H1 (cell line): ENCODE measurements around the gene MARCHF10. TPM values are rescaled to one million over a fixed set of nuclear protein-coding genes. Genes with fewer than 3 reads are reported as not detected.

Source experiments
- RAD21 ChIP-seq, 2 experiments: IDR thresholded peaks in 1 of 2; conservative IDR thresholded peaks in 1 of 2; 2 replicates each; pipeline ENCODE4 v1.6.1; 2011; ENCODE audit warnings: low read depth in 2 of 2, low read length in 2 of 2, improper control_type of control experiment in 1 of 2, inconsistent platforms in 1 of 2, mild to moderate bottlenecking in 1 of 2, moderate library complexity in 1 of 2
- RFX5 ChIP-seq: IDR thresholded peaks from 2 replicates; pipeline ENCODE4 v1.6.1; 2011; ENCODE audit warnings: low read depth, low read length, improper control_type of control experiment, borderline replicate concordance
- polyA plus RNA-seq, 7 experiments: library from polyadenylated mRNA; depleted of rRNA in 3 of 7; stranded (reverse) in 5 of 7; unstranded in 2 of 7; fragments of >200 nt in 5 of 7; fragments of 200-250 nt in 2 of 7; gene quantifications; 1 replicate in 5 of 7; 2 replicates in 1 of 7; 4 replicates in 1 of 7; pipeline versions ENCODE4 v1.2.1 to v1.2.3, GENCODE V29; 2011 to 2013; ENCODE audit warnings: missing spikeins in 2 of 7, mixed read lengths in 2 of 7
- total RNA-seq: library from RNA; stranded (reverse); fragmentation: NEBNext Ultra II Directional; extraction: Animal tissue kit (Norgen Biotek cat#: 25700); gene quantifications from 2 replicates; pipeline ENCODE4 v1.2.1, GENCODE V29; 2021
- TF ChIP-seq, protein P1 (sequence below): fragments of 300-600 bp; sonication (generic); IDR thresholded peaks from 2 replicates; pipeline ENCODE4 v1.7.1; 2012; ENCODE audit warnings: low read length, moderate library complexity, mild to moderate bottlenecking, inconsistent platforms; ENCODE audit not compliant: insufficient replicate concordance
- TF ChIP-seq, protein P2 (sequence below): IDR thresholded peaks from 2 replicates; pipeline ENCODE4 v1.6.1; 2012; ENCODE audit warnings: low read length, inconsistent platforms
- TF ChIP-seq, protein P3 (sequence below): IDR thresholded peaks from 2 replicates; pipeline ENCODE4 v1.6.1; 2012; ENCODE audit warnings: inconsistent platforms

Gene MARCHF10
- total and polyA plus RNA-seq, 2 of the 8 experiments (the other 6 are each of a cell fraction or from before 2014, with no cell fraction given), result 0.48 to 0.73 TPM

DNA sequence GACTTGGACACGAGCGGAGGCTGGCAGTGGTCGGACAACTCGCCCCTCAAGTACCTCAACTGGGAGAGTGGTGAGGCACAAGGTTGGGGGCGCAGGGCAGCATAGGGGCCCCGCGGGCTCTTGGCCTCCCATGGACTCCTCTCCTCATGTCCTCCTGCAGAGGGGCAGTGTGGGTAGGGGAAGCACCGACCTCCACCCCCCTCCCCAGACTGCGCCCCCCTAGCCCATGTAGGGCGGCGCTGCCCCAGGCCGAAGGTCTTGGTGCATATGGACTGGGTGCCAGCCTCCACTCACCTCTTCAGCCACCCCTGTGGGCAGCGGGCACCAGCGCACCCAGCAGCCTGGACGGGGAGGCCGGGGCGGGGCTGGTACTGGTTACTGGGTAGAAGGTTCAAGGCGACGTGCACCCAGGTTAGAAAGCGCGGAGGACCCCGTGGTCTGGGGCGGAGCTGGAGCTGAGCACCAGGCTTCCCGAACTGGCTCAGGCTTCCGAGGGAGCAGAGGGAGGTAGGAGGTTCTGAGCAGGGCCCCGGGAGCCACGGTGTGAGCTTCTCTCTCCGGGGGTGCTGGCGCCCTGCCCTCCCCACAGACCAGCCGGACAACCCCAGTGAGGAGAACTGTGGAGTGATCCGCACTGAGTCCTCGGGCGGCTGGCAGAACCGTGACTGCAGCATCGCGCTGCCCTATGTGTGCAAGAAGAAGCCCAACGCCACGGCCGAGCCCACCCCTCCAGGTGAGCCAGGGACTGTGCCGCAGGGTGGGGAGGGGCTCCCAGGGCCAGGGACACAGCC is 141.1 kb downstream of the MARCHF10 start (continued):
- TF ChIP-seq, protein P1, sequence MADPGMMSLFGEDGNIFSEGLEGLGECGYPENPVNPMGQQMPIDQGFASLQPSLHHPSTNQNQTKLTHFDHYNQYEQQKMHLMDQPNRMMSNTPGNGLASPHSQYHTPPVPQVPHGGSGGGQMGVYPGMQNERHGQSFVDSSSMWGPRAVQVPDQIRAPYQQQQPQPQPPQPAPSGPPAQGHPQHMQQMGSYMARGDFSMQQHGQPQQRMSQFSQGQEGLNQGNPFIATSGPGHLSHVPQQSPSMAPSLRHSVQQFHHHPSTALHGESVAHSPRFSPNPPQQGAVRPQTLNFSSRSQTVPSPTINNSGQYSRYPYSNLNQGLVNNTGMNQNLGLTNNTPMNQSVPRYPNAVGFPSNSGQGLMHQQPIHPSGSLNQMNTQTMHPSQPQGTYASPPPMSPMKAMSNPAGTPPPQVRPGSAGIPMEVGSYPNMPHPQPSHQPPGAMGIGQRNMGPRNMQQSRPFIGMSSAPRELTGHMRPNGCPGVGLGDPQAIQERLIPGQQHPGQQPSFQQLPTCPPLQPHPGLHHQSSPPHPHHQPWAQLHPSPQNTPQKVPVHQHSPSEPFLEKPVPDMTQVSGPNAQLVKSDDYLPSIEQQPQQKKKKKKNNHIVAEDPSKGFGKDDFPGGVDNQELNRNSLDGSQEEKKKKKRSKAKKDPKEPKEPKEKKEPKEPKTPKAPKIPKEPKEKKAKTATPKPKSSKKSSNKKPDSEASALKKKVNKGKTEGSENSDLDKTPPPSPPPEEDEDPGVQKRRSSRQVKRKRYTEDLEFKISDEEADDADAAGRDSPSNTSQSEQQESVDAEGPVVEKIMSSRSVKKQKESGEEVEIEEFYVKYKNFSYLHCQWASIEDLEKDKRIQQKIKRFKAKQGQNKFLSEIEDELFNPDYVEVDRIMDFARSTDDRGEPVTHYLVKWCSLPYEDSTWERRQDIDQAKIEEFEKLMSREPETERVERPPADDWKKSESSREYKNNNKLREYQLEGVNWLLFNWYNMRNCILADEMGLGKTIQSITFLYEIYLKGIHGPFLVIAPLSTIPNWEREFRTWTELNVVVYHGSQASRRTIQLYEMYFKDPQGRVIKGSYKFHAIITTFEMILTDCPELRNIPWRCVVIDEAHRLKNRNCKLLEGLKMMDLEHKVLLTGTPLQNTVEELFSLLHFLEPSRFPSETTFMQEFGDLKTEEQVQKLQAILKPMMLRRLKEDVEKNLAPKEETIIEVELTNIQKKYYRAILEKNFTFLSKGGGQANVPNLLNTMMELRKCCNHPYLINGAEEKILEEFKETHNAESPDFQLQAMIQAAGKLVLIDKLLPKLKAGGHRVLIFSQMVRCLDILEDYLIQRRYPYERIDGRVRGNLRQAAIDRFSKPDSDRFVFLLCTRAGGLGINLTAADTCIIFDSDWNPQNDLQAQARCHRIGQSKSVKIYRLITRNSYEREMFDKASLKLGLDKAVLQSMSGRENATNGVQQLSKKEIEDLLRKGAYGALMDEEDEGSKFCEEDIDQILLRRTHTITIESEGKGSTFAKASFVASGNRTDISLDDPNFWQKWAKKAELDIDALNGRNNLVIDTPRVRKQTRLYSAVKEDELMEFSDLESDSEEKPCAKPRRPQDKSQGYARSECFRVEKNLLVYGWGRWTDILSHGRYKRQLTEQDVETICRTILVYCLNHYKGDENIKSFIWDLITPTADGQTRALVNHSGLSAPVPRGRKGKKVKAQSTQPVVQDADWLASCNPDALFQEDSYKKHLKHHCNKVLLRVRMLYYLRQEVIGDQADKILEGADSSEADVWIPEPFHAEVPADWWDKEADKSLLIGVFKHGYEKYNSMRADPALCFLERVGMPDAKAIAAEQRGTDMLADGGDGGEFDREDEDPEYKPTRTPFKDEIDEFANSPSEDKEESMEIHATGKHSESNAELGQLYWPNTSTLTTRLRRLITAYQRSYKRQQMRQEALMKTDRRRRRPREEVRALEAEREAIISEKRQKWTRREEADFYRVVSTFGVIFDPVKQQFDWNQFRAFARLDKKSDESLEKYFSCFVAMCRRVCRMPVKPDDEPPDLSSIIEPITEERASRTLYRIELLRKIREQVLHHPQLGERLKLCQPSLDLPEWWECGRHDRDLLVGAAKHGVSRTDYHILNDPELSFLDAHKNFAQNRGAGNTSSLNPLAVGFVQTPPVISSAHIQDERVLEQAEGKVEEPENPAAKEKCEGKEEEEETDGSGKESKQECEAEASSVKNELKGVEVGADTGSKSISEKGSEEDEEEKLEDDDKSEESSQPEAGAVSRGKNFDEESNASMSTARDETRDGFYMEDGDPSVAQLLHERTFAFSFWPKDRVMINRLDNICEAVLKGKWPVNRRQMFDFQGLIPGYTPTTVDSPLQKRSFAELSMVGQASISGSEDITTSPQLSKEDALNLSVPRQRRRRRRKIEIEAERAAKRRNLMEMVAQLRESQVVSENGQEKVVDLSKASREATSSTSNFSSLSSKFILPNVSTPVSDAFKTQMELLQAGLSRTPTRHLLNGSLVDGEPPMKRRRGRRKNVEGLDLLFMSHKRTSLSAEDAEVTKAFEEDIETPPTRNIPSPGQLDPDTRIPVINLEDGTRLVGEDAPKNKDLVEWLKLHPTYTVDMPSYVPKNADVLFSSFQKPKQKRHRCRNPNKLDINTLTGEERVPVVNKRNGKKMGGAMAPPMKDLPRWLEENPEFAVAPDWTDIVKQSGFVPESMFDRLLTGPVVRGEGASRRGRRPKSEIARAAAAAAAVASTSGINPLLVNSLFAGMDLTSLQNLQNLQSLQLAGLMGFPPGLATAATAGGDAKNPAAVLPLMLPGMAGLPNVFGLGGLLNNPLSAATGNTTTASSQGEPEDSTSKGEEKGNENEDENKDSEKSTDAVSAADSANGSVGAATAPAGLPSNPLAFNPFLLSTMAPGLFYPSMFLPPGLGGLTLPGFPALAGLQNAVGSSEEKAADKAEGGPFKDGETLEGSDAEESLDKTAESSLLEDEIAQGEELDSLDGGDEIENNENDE, result no peak
- TF ChIP-seq RFX5 (no peak), RAD21 (IDR thresholded peaks at IDR 0.05 in 1 of 2, conservative IDR thresholded peaks at IDR 0.05 in 1 of 2; ENCODE audit: low read depth in 2 of 2, low read length in 2 of 2) (no peak; a peak in 1 of 4 replicates)
- TF ChIP-seq, protein P2, sequence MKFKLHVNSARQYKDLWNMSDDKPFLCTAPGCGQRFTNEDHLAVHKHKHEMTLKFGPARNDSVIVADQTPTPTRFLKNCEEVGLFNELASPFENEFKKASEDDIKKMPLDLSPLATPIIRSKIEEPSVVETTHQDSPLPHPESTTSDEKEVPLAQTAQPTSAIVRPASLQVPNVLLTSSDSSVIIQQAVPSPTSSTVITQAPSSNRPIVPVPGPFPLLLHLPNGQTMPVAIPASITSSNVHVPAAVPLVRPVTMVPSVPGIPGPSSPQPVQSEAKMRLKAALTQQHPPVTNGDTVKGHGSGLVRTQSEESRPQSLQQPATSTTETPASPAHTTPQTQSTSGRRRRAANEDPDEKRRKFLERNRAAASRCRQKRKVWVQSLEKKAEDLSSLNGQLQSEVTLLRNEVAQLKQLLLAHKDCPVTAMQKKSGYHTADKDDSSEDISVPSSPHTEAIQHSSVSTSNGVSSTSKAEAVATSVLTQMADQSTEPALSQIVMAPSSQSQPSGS, result no peak
- TF ChIP-seq, protein P3, sequence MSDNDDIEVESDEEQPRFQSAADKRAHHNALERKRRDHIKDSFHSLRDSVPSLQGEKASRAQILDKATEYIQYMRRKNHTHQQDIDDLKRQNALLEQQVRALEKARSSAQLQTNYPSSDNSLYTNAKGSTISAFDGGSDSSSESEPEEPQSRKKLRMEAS, result no peak
